Mesendoderm (in vitro differentiated cells): ENCODE results near the gene TMEM116.

ENCODE experiments used
- DNase-seq: peaks from one replicate; pipeline ENCODE4 v3.0.0; 2013
- H2AK5ac ChIP-seq: 2 replicates; pipeline ENCODE4 v1.6.1; 2013; ENCODE audit warnings: low read length, inconsistent platforms
- H2BK120ac ChIP-seq: 2 replicates; pipeline ENCODE4 v1.6.1; 2013; ENCODE audit warnings: low read depth, mild to moderate bottlenecking, low read length, moderate library complexity, mixed read lengths
- H2BK15ac ChIP-seq: replicated peaks from 2 replicates; pipeline ENCODE4 v1.6.1; 2013; ENCODE audit warnings: low read depth, mild to moderate bottlenecking, moderate library complexity
- H2BK5ac ChIP-seq: 2 replicates; pipeline ENCODE4 v1.6.1; 2013; ENCODE audit warnings: low read length, inconsistent platforms
- H3K18ac ChIP-seq: 2 replicates; pipeline ENCODE4 v1.6.1; 2013; ENCODE audit warnings: mild to moderate bottlenecking, low read length, mixed read lengths
- H3K23ac ChIP-seq: one replicate; pipeline ENCODE4 v1.6.1; 2013; ENCODE audit warnings: low read length
- H3K27ac ChIP-seq: 2 replicates; pipeline ENCODE4 v1.5.1; 2013; ENCODE audit warnings: low read depth, mild to moderate bottlenecking, inconsistent platforms, low read length, moderate library complexity
- H3K27me3 ChIP-seq: 2 replicates; pipeline ENCODE4 v1.6.1; 2013; ENCODE audit warnings: low read length, control low read depth, mild to moderate bottlenecking, inconsistent platforms; ENCODE audit not compliant: insufficient read depth, poor library complexity
- H3K36me3 ChIP-seq: 2 replicates; pipeline ENCODE4 v1.6.1; 2013; ENCODE audit warnings: low read length, inconsistent platforms; ENCODE audit not compliant: control insufficient read depth, insufficient read depth
- H3K4ac ChIP-seq: one replicate; pipeline ENCODE4 v1.6.1; 2013; ENCODE audit warnings: low read depth, mild to moderate bottlenecking, low read length, moderate library complexity
- H3K4me1 ChIP-seq: 2 replicates; pipeline ENCODE4 v1.6.1; 2013; ENCODE audit warnings: low read depth, low read length, inconsistent platforms; ENCODE audit not compliant: control insufficient read depth
- H3K4me2 ChIP-seq: 2 replicates; pipeline ENCODE4 v1.6.1; 2013; ENCODE audit warnings: low read length
- H3K4me3 ChIP-seq: 2 replicates; pipeline ENCODE4 v1.5.1; 2013; ENCODE audit warnings: mild to moderate bottlenecking, low read length
- H3K56ac ChIP-seq: one replicate; pipeline ENCODE4 v1.6.1; 2013; ENCODE audit warnings: low read length
- H3K79me1 ChIP-seq: 2 replicates; pipeline ENCODE4 v1.6.1; 2013; ENCODE audit warnings: low read length, inconsistent platforms
- H3K79me2 ChIP-seq: 2 replicates; pipeline ENCODE4 v1.6.1; 2013; ENCODE audit warnings: mild to moderate bottlenecking, low read length; ENCODE audit not compliant: control insufficient read depth, insufficient read depth
- H3K9ac ChIP-seq: 2 replicates; pipeline ENCODE4 v1.6.1; 2013; ENCODE audit warnings: low read length, inconsistent platforms
- H4K5ac ChIP-seq: one replicate; pipeline ENCODE4 v1.6.1; 2013; ENCODE audit warnings: low read length
- H4K8ac ChIP-seq: one replicate; pipeline ENCODE4 v1.6.1; 2013; ENCODE audit warnings: low read depth, mild to moderate bottlenecking, control low read depth, low read length, moderate library complexity
- WGBS: extraction: QIAGEN DNeasy Blood & Tissue Kit; methylation state at CpG from one replicate; pipeline ENCODE4 v1.1.7; 2013; ENCODE audit warnings: low lambda C conversion rate, missing lambda C conversion rate; ENCODE audit not compliant: insufficient coverage; ENCODE audit errors: extremely low coverage; 5-methylcytosine and 5-hydroxymethylcytosine counted together

The TMEM116 gene

GRCh38 chr12:111984820-111985219, 28.1 kb downstream of the TMEM116 start:
- Histone ChIP-seq H3K36me3 (no peaks in the 10 kb centered on the region), H3K79me2 (no peaks in the 10 kb centered on the region), H3K56ac (no peak overlapping the region), H2BK5ac (no peak overlapping the region), H3K4me1 (no peaks in the 10 kb centered on the region), H3K27ac (no peak overlapping the region), H2BK15ac (no peak overlapping the region), H3K4ac (no peak overlapping the region), H3K79me1 (no peaks in the 10 kb centered on the region), H2BK120ac (no peak overlapping the region), H4K5ac (no peak overlapping the region), H3K9ac (no peak overlapping the region), H4K8ac (no peak overlapping the region), H3K4me3 (no peak overlapping the region), H3K23ac (no peak overlapping the region), H3K4me2 (no peak overlapping the region), H3K27me3 (no peaks in the 10 kb centered on the region), H2AK5ac (no peak overlapping the region), H3K18ac (no peak overlapping the region)
- 100% methylated on average over 1 of the region's 2 CpGs for WGBS
- no peak for DNase-seq

- Histone ChIP-seq H2BK120ac (no peak overlapping the region), H3K4me3 (no peak overlapping the region), H3K56ac (no peak overlapping the region), H3K4me2 (no peak overlapping the region), H2AK5ac (no peak overlapping the region), H3K9ac (no peak overlapping the region), H3K4me1 (no peaks in the 10 kb centered on the region), H3K79me1 (no peaks in the 10 kb centered on the region), H3K79me2 (no peaks in the 10 kb centered on the region), H2BK5ac (no peak overlapping the region), H3K27me3 (no peaks in the 10 kb centered on the region), H4K5ac (no peak overlapping the region), H3K18ac (no peak overlapping the region), H3K23ac (no peak overlapping the region), H2BK15ac (no peak overlapping the region), H4K8ac (no peak overlapping the region), H3K4ac (no peak overlapping the region), H3K36me3 (no peaks in the 10 kb centered on the region), H3K27ac (no peak overlapping the region)
- no peak for DNase-seq
- no CpG with 5 or more reads among the region's 2 CpGs for WGBS
These were observed 31.0 kb downstream of the TMEM116 start for GRCh38 chr12:111981987-111982386.

- Histone ChIP-seq H3K4me3 (no peak overlapping the region), H2BK120ac (no peak overlapping the region), H3K18ac (no peak overlapping the region), H3K56ac (no peak overlapping the region), H4K5ac (no peak overlapping the region), H3K4me1 (no peaks in the 10 kb centered on the region), H3K9ac (no peak overlapping the region), H3K4me2 (no peak overlapping the region), H2BK5ac (no peak overlapping the region), H4K8ac (no peak overlapping the region), H3K4ac (no peak overlapping the region), H3K79me1 (no peaks in the 10 kb centered on the region), H3K27me3 (no peaks in the 10 kb centered on the region), H3K23ac (no peak overlapping the region), H2AK5ac (no peak overlapping the region), H3K36me3 (no peaks in the 10 kb centered on the region), H3K79me2 (no peaks in the 10 kb centered on the region), H2BK15ac (no peak overlapping the region), H3K27ac (no peak overlapping the region)
- no CpG with 5 or more reads among the region's 5 CpGs for WGBS
- DNase-seq: no peak
These were observed 32.4 kb downstream of the TMEM116 start for GRCh38 chr12:111980598-111980997.

- Histone ChIP-seq H3K36me3 (no peaks in the 10 kb centered on the region), H2AK5ac (no peak overlapping the region), H3K4me1 (no peaks in the 10 kb centered on the region), H3K27me3 (no peaks in the 10 kb centered on the region), H3K4ac (no peak overlapping the region), H3K23ac (no peak overlapping the region), H3K79me1 (no peaks in the 10 kb centered on the region), H3K9ac (no peak overlapping the region), H3K79me2 (no peaks in the 10 kb centered on the region), H3K56ac (no peak overlapping the region), H2BK120ac (no peak overlapping the region), H4K8ac (no peak overlapping the region), H3K4me2 (no peak overlapping the region), H3K4me3 (no peak overlapping the region), H3K18ac (no peak overlapping the region), H4K5ac (no peak overlapping the region), H2BK5ac (no peak overlapping the region), H3K27ac (no peak overlapping the region), H2BK15ac (no peak overlapping the region)
- no peak for DNase-seq
These were observed 34.4 kb downstream of the TMEM116 start for GRCh38 chr12:111978545-111978944.

GRCh38 chr12:111976860-111977259, 36.1 kb downstream of the TMEM116 start:
- Histone ChIP-seq H3K79me2 (no peaks in the 10 kb centered on the region), H3K18ac (no peak overlapping the region), H2AK5ac (no peak overlapping the region), H3K36me3 (no peaks in the 10 kb centered on the region), H3K27me3 (no peaks in the 10 kb centered on the region), H3K4ac (no peak overlapping the region), H3K79me1 (no peaks in the 10 kb centered on the region), H2BK15ac (no peak overlapping the region), H3K4me3 (no peak overlapping the region), H2BK5ac (no peak overlapping the region), H3K23ac (no peak overlapping the region), H3K4me1 (no peaks in the 10 kb centered on the region), H3K56ac (no peak overlapping the region), H3K27ac (no peak overlapping the region), H3K4me2 (no peak overlapping the region), H4K5ac (no peak overlapping the region), H2BK120ac (no peak overlapping the region), H4K8ac (no peak overlapping the region), H3K9ac (no peak overlapping the region)
- no peak for DNase-seq

GRCh38 chr12:111976291-111976690, 36.7 kb downstream of the TMEM116 start:
- no peaks in the 10 kb centered on the region for H3K79me2 ChIP-seq
- no peak overlapping the region for H2BK5ac ChIP-seq
- H4K8ac ChIP-seq: no peak overlapping the region
- no peak overlapping the region for H3K4ac ChIP-seq
- H4K5ac ChIP-seq: no peak overlapping the region
- H3K23ac ChIP-seq: no peak overlapping the region
- no peaks in the 10 kb centered on the region for H3K4me1 ChIP-seq
- no peak overlapping the region for H2AK5ac ChIP-seq
- H3K36me3 ChIP-seq: no peaks in the 10 kb centered on the region
- no peak overlapping the region for H2BK15ac ChIP-seq
- H3K79me1 ChIP-seq: no peaks in the 10 kb centered on the region
- no CpG with 5 or more reads among the region's 6 CpGs for WGBS
- no peak overlapping the region for H3K9ac ChIP-seq
- no peak for DNase-seq
- no peak overlapping the region for H3K18ac ChIP-seq
- no peak overlapping the region for H3K56ac ChIP-seq
- no peak overlapping the region for H3K27ac ChIP-seq
- no peak overlapping the region for H3K4me3 ChIP-seq
- no peaks in the 10 kb centered on the region for H3K27me3 ChIP-seq
- H3K4me2 ChIP-seq: no peak overlapping the region
- no peak overlapping the region for H2BK120ac ChIP-seq
